Measurements from ENCODE around the gene YJU2. TPM values are rescaled to one million over a fixed set of nuclear protein-coding genes. Genes with fewer than 3 reads are reported as not detected.

YJU2 gene
- total RNA-seq, 1 experiment from 2014 or later: 26.9 TPM

- Histone ChIP-seq H3K36me3 (ENCODE audit: control insufficient read depth in 1 of 2, insufficient read depth in 2 of 2, low read length in 2 of 2) (0 out of 4 replicates have a peak, but pooled peaks cover 0 to 3% of the 10 kb centered on the region in 2 experiments), H3K4me2 (ENCODE audit: low read length) (peak overlapping the region; percentile 46), H3K4me1 (ENCODE audit: control insufficient read depth in 1 of 2, insufficient read depth in 2 of 2, low read length in 2 of 2) (peaks cover 4 to 9% of the 10 kb centered on the region in 2 experiments; a peak in 2 of 4 replicates), H3K9me2 (ENCODE audit: insufficient read depth) (no peaks in the 10 kb centered on the region), H3K79me2 (ENCODE audit: insufficient read depth, low read length) (no peaks in the 10 kb centered on the region), H3K4me3 (replicated peaks in 1 of 2; ENCODE audit: low read depth in 1 of 2, low read length in 2 of 2) (peak overlapping the region in 1 of 2 experiments; percentile 40; a peak in 3 of 4 replicates), H3K27ac (ENCODE audit: low read depth, low read length) (no peak overlapping the region), H4K20me1 (ENCODE audit: insufficient read depth) (no peaks in the 10 kb centered on the region), H3K27me3 (ENCODE audit: insufficient read depth, low read length) (no peaks in the 10 kb centered on the region), H3K9ac (ENCODE audit: low read length) (no peak overlapping the region), H3K9me3 (ENCODE audit: control insufficient read depth in 1 of 2, insufficient read depth in 1 of 2, low read depth in 1 of 2, low read length in 2 of 2) (no peaks in the 10 kb centered on the region), H2AFZ (ENCODE audit: low read depth, low read length, poor library complexity, severe bottlenecking) (peak overlapping the region; percentile 62)
- RAD21 ChIA-PET (ENCODE audit: low non-redundant PET in 1 of 2, low total read pairs in 2 of 2, uncharacterized antibody in 2 of 2, unreplicated experiment in 2 of 2): no interaction called here
- no peak for DNase-seq (ENCODE audit: low read depth, low spot score)
- 0 out of 2 replicates have a peak, but pooled peaks have one; percentile 2 for ATAC-seq
- CTCF ChIA-PET: no interaction called here
- POLR2A ChIA-PET: interaction anchor here (1.8 kb wide), 1 partner anchor 39 kb away, joined by 4 read pairs; the partner anchor contains the start of gene MPND
- no TSS peak for BruUV-seq (replicated peaks)
- intact Hi-C loops (cut with micrococcal nuclease): no loop called here
- TF ChIP-seq POLR2A (IDR thresholded peaks at IDR 0.05; ENCODE audit: borderline replicate concordance, extremely low read depth, insufficient read depth, insufficient read length) (no peak), EZH2 (IDR thresholded peaks at IDR 0.05) (no peak), TCF7L2 (IDR thresholded peaks at IDR 0.05; ENCODE audit: borderline replicate concordance, extremely low read depth, insufficient read depth, insufficient read length) (no peak), POLR2AphosphoS5 (IDR thresholded peaks at IDR 0.05; ENCODE audit: low read depth, low read length) (no peak), SP1 (IDR thresholded peaks at IDR 0.05; ENCODE audit: low read depth) (no peak), MAX (IDR thresholded peaks at IDR 0.05) (no peak), YY1 (IDR thresholded peaks at IDR 0.05; ENCODE audit: extremely low read depth, insufficient replicate concordance, low read depth, low read length) (no peak), ZBTB33 (IDR thresholded peaks at IDR 0.05; ENCODE audit: extremely low read depth, insufficient replicate concordance, low read length) (no peak), ELF1 (IDR thresholded peaks at IDR 0.05; ENCODE audit: borderline replicate concordance, low read depth) (no peak), SIN3A (IDR thresholded peaks at IDR 0.05; ENCODE audit: low read depth) (no peak), FOSL1 (IDR thresholded peaks at IDR 0.05; ENCODE audit: low read depth) (no peak), CBX3 (IDR thresholded peaks at IDR 0.05; ENCODE audit: low read depth) (no peak), ZFX (IDR thresholded peaks at IDR 0.05) (no peak), JUND (IDR thresholded peaks at IDR 0.05) (no peak), EGR1 (IDR thresholded peaks at IDR 0.05; ENCODE audit: low read depth) (no peak), CEBPB (IDR thresholded peaks at IDR 0.05; ENCODE audit: low read depth) (no peak), ATF3 (IDR thresholded peaks at IDR 0.05) (no peak), EZH2phosphoT487 (IDR thresholded peaks at IDR 0.05; ENCODE audit: borderline replicate concordance) (no peak)
- TF ChIP-seq, protein P1, sequence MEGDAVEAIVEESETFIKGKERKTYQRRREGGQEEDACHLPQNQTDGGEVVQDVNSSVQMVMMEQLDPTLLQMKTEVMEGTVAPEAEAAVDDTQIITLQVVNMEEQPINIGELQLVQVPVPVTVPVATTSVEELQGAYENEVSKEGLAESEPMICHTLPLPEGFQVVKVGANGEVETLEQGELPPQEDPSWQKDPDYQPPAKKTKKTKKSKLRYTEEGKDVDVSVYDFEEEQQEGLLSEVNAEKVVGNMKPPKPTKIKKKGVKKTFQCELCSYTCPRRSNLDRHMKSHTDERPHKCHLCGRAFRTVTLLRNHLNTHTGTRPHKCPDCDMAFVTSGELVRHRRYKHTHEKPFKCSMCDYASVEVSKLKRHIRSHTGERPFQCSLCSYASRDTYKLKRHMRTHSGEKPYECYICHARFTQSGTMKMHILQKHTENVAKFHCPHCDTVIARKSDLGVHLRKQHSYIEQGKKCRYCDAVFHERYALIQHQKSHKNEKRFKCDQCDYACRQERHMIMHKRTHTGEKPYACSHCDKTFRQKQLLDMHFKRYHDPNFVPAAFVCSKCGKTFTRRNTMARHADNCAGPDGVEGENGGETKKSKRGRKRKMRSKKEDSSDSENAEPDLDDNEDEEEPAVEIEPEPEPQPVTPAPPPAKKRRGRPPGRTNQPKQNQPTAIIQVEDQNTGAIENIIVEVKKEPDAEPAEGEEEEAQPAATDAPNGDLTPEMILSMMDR (IDR thresholded peaks at IDR 0.05 in 2 of 3, conservative IDR thresholded peaks at IDR 0.05 in 1 of 3; ENCODE audit: borderline replicate concordance in 1 of 3, insufficient read depth in 1 of 3, low read depth in 2 of 3, low read length in 2 of 3): no peak
These were observed 57.1 kb downstream of the YJU2 start for GRCh38 chr19:4303819-4304537.
